NCI-H1092 treated with DMSO at 0.1 percent for 48 hours (cell line): ENCODE measurements around the gene DLG4.
A peak's percentile ranks its signal among the peaks of the same experiment; 100 is the strongest.

Experiments used
- DNase-seq: peaks from one replicate; lab custom pipeline; 2025; lab: John Stamatoyannopoulos, UW

The DLG4 gene

GRCh38 chr17:7214300-7215135, 5.1 kb downstream of the DLG4 start:
- DNase-seq: peak; percentile 93

- peak; percentile 93 for DNase-seq
Observed at GRCh38 chr17:7213895-7214299, 5.7 kb downstream of the DLG4 start.

- DNase-seq: no peak
Observed at GRCh38 chr17:7211491-7212273, 8.0 kb downstream of the DLG4 start.

- DNase-seq: no peak
Observed at GRCh38 chr17:7208754-7209460, 10.7 kb downstream of the DLG4 start.

- no peak for DNase-seq
Observed at GRCh38 chr17:7208027-7208571, 11.5 kb downstream of the DLG4 start.

- DNase-seq: no peak
Observed at GRCh38 chr17:7207120-7208001, 12.3 kb downstream of the DLG4 start.

GRCh38 chr17:7205561-7205960, 14.1 kb downstream of the DLG4 start:
- DNase-seq: no peak

- DNase-seq: peak; percentile 83
Observed at GRCh38 chr17:7204828-7205461, 14.7 kb downstream of the DLG4 start.

GRCh38 chr17:7204336-7204735, 15.3 kb downstream of the DLG4 start:
- DNase-seq: peak; percentile 25

GRCh38 chr17:7203391-7203790, 16.2 kb downstream of the DLG4 start:
- DNase-seq: no peak

GRCh38 chr17:7196651-7197401, 22.8 kb downstream of the DLG4 start:
- no peak for DNase-seq

- DNase-seq: no peak
Observed at GRCh38 chr17:7195971-7196370, 23.7 kb downstream of the DLG4 start.

GRCh38 chr17:7192271-7192937, 27.2 kb downstream of the DLG4 start:
- DNase-seq: no peak

GRCh38 chr17:7191571-7192270, 27.9 kb downstream of the DLG4 start:
- peak; percentile 7 for DNase-seq

GRCh38 chr17:7191069-7191468, 28.6 kb downstream of the DLG4 start:
- DNase-seq: no peak

- no peak for DNase-seq
Observed at GRCh38 chr17:7190276-7190917, 29.2 kb downstream of the DLG4 start.

- DNase-seq: no peak
Observed at GRCh38 chr17:7186241-7186640, 33.4 kb downstream of the DLG4 start.

- DNase-seq: no peak
Observed at GRCh38 chr17:7184647-7185046, 35.0 kb downstream of the DLG4 start.
